NCI-H774 (cell line): Measurements from ENCODE around the gene GPR55.

ENCODE experiments used
- DNase-seq: peaks from one replicate; lab custom pipeline; 2025; lab: John Stamatoyannopoulos, UW

GPR55 gene

GRCh38 chr2:230919240-230919639, 5.8 kb downstream of the GPR55 start:
- DNase-seq: no peak

- no peak for DNase-seq
Measured at GRCh38 chr2:230916218-230916617, 8.8 kb downstream of the GPR55 start.

GRCh38 chr2:230915319-230915718, 9.7 kb downstream of the GPR55 start:
- no peak for DNase-seq

GRCh38 chr2:230914886-230915285, 10.2 kb downstream of the GPR55 start:
- DNase-seq: no peak

- no peak for DNase-seq
Measured at GRCh38 chr2:230913406-230914143, 11.5 kb downstream of the GPR55 start.

- no peak for DNase-seq
Measured at GRCh38 chr2:230912724-230913123, 12.3 kb downstream of the GPR55 start.

GRCh38 chr2:230912046-230912445, 13.0 kb downstream of the GPR55 start:
- no peak for DNase-seq

- no peak for DNase-seq
Measured at GRCh38 chr2:230910546-230911177, 14.4 kb downstream of the GPR55 start.

GRCh38 chr2:230909841-230910545, 15.0 kb downstream of the GPR55 start:
- no peak for DNase-seq

- no peak for DNase-seq
Measured at GRCh38 chr2:230908595-230909191, 16.3 kb downstream of the GPR55 start.

GRCh38 chr2:230908092-230908594, 16.9 kb downstream of the GPR55 start:
- DNase-seq: no peak

- no peak for DNase-seq
Measured at GRCh38 chr2:230907361-230908091, 17.5 kb downstream of the GPR55 start.

- DNase-seq: no peak
Measured at GRCh38 chr2:230906471-230907230, 18.4 kb downstream of the GPR55 start.

- DNase-seq: no peak
Measured at GRCh38 chr2:230905448-230906421, 19.3 kb downstream of the GPR55 start.

- DNase-seq: no peak
Measured at GRCh38 chr2:230904856-230905447, 20.1 kb downstream of the GPR55 start.

GRCh38 chr2:230903231-230904150, 21.6 kb downstream of the GPR55 start:
- DNase-seq: no peak

GRCh38 chr2:230902180-230902899, 22.7 kb downstream of the GPR55 start:
- DNase-seq: no peak

- DNase-seq: no peak
Measured at GRCh38 chr2:230901006-230901405, 24.0 kb downstream of the GPR55 start.
